Stimulated activated effector memory CD8-positive, alpha-beta T cell treated with anti-CD3 and anti-CD28 coated beads, Interleukin-12 subunit alpha, Interleukin-12 subunit beta, amount 100 ng/mL, for 72 hours (primary cell): Measurements from ENCODE around the gene PCBP1.
"Not testable (repeated sequence)": the region's sequence is repeated elsewhere in the genome, so short reads cannot be mapped to it uniquely, and the experiment has no call there.

ENCODE experiments used
- ATAC-seq: fragments of 150-1000 bp; cut with Tn5 transposase; 2 replicates; pipeline ENCODE4 v1.10.0; 2021
- DNase-seq, 2 donors: peaks; one replicate each; pipeline ENCODE4 v3.0.0; 2021 to 2022; ENCODE audit warnings: low spot score in 2 of 2
- H3K27ac Mint-ChIP-seq: one replicate; pipeline ENCODE4 v1.8.0; 2022; ENCODE audit warnings: mild to moderate bottlenecking, mixed read lengths
- H3K36me3 Mint-ChIP-seq: one replicate; pipeline ENCODE4 v1.8.0; 2022; ENCODE audit warnings: mild to moderate bottlenecking, mixed read lengths
- H3K4me1 Mint-ChIP-seq: one replicate; pipeline ENCODE4 v1.8.0; 2022; ENCODE audit warnings: mixed read lengths
- H3K4me3 Mint-ChIP-seq: one replicate; pipeline ENCODE4 v1.8.0; 2022; ENCODE audit warnings: mild to moderate bottlenecking, mixed read lengths
- H3K9me3 Mint-ChIP-seq: one replicate; pipeline ENCODE4 v1.8.0; 2022; ENCODE audit warnings: mixed read lengths

The PCBP1 gene

DNA sequence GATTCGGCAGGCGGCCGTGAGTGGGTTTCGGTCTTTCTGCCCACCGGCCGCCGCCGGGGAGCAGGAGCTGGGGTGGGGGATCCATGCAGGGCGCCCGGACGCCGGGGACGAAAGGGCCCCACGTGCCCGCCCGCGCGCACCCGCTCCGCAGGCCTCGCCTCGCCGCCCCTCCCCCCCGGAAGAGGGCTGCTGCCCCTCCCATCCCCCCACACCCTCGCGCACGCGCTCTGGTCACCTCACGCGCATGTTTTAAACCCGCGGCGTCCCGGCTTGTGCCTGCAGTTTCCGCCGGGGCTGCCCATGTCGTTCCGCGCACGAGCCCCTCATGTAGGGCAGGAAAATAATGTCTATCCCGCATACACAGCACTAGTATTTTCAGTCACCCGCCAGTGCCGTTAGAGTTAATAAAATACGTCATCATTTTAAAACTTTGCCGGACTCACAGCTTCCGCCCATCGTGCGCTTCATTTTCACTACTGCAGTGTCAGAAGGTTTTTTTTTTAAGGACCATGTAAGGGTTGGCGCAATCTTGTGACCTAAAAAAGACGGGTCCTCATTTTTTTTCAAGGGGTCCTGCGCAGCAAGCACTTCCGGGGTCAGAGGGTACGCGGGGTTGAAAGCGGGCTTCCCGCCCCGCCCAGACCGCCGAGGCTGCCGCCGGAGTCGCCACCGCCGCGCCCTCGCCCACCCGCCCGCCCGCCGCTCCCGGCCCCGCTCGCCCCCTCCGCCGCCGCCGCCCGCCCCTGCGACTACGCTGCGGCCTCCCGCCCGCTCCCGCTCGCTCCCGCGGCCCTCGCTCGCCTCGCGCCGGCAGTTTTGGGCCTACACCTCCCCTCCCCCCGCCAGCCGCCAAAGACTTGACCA lies at the start of gene PCBP1:
PCBP1 (plus strand) TSS at position 640 of the 864 bp plus-strand sequence. CDS start 267 bp downstream, outside the sequence.
- ATAC-seq (peak; percentile 72), DNase-seq (peak; percentile 98 to 99)
- H3K9me3 Mint-ChIP-seq = no peaks in the 10 kb centered on the region
- peak within 1 kb of the TSS; percentile 93 for H3K4me3 Mint-ChIP-seq
- H3K36me3 Mint-ChIP-seq = peaks cover 83% of the 10 kb centered on the region
- H3K4me1 Mint-ChIP-seq = peaks cover 62% of the 10 kb centered on the region
- H3K27ac Mint-ChIP-seq = peak within 1 kb of the TSS; percentile 100

GRCh38 chr2:70039366-70039765 lies 47.9 kb upstream of the PCBP1 start:
- no peak for DNase-seq
- H3K4me1 Mint-ChIP-seq = peaks cover 71% of the 10 kb centered on the region
- H3K4me3 Mint-ChIP-seq = no peak overlapping the region
- no peak overlapping the region for H3K27ac Mint-ChIP-seq
- no peak for ATAC-seq
- H3K9me3 Mint-ChIP-seq = peaks cover 2% of the 10 kb centered on the region
- peaks cover 12% of the 10 kb centered on the region for H3K36me3 Mint-ChIP-seq

GRCh38 chr2:70041663-70042062 lies 45.6 kb upstream of the PCBP1 start:
- H3K4me3 Mint-ChIP-seq = no peak overlapping the region
- peaks cover 2% of the 10 kb centered on the region for H3K9me3 Mint-ChIP-seq
- no peak for ATAC-seq
- H3K27ac Mint-ChIP-seq = peak overlapping the region; percentile 88
- no peak for DNase-seq
- H3K4me1 Mint-ChIP-seq = peaks cover 74% of the 10 kb centered on the region
- H3K36me3 Mint-ChIP-seq = peaks cover 18% of the 10 kb centered on the region

DNA sequence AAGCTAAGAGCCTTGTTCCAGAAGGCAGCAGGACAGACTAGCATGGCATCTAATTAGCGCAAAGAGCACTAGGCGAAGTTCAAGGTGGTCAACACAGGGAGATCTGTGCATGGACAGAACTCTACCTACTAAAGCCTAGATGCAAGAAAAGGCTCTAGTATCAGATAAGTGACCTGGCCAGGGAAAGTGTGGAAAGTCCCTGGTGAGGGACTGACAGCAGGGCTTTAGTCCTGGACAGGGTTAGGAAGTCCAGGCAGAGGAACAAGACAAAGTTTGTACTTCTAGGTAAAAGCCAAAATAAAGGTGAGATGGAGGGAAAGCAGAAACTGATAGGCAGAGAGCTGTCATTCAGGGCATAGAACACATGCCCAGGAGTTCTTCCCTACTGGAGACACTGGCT lies 45.0 kb upstream of the PCBP1 start:
- H3K27ac Mint-ChIP-seq = peak overlapping the region; percentile 92
- peaks cover 2% of the 10 kb centered on the region for H3K9me3 Mint-ChIP-seq
- H3K4me3 Mint-ChIP-seq = peak overlapping the region; percentile 57
- ATAC-seq (no peak), DNase-seq (no peak)
- H3K36me3 Mint-ChIP-seq = peaks cover 23% of the 10 kb centered on the region
- peaks cover 76% of the 10 kb centered on the region for H3K4me1 Mint-ChIP-seq

- peak; percentile 96 for ATAC-seq
- peaks cover 74% of the 10 kb centered on the region for H3K4me1 Mint-ChIP-seq
- H3K36me3 Mint-ChIP-seq = peaks cover 34% of the 10 kb centered on the region
- H3K27ac Mint-ChIP-seq = peak overlapping the region; percentile 92
- H3K9me3 Mint-ChIP-seq = peaks cover 2% of the 10 kb centered on the region
- DNase-seq = peak; percentile 26 to 81
- peak overlapping the region; percentile 57 for H3K4me3 Mint-ChIP-seq
Observed at GRCh38 chr2:70043252-70043875, 43.9 kb upstream of the PCBP1 start.

- H3K9me3 Mint-ChIP-seq = no peaks in the 10 kb centered on the region
- H3K4me1 Mint-ChIP-seq = peaks cover 73% of the 10 kb centered on the region
- H3K4me3 Mint-ChIP-seq = peak overlapping the region; percentile 57
- H3K36me3 Mint-ChIP-seq = peaks cover 39% of the 10 kb centered on the region
- ATAC-seq (no peak), DNase-seq (no peak)
- H3K27ac Mint-ChIP-seq = peak overlapping the region; percentile 92
Observed at GRCh38 chr2:70044290-70045040, 42.8 kb upstream of the PCBP1 start.

DNA sequence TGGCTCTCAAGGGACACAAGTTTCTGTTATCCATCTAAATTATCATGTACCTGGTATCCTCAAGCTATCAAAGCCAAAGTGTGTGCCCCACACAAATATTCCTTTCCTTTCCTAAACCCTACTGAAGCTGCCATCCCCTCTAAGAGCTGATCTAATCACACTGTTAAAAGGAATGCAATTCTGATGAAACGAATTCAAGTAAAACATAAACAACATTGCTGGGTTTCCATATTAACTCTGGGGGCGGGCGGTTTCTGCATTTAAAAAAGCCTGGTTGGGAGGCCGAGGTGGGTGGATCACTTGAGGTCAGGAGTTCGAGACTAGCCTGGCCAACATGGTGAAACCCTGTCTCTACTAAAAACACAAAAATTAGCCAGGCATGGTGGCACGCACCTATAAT lies 41.9 kb upstream of the PCBP1 start:
- Mint-ChIP-seq H3K4me3 (no peak overlapping the region), H3K36me3 (peaks cover 49% of the 10 kb centered on the region), H3K9me3 (no peaks in the 10 kb centered on the region), H3K4me1 (peaks cover 68% of the 10 kb centered on the region), H3K27ac (peak overlapping the region; percentile 92)
- ATAC-seq (no peak), DNase-seq (no peak)

DNA sequence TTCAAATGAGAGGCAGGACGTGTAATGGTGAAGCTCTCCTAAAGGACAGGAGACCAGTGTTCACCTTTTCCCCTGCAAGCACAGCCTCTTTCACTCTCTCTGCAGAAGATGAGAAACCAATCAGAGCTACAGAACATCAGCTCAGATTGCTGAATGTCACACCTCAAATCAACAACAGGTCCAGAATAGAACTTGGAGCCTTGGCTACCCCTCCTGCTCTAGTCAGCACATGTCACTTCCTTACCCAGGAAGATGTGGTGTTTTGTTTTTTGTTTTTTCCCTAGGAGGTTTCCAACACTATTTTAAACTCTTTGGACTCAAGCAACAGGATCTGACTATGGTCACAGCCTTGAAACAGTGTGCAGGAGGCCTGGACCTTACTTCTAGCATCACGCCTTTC lies 41.3 kb upstream of the PCBP1 start:
- ATAC-seq (no peak), DNase-seq (no peak)
- H3K9me3 Mint-ChIP-seq = no peaks in the 10 kb centered on the region
- peak overlapping the region; percentile 92 for H3K27ac Mint-ChIP-seq
- peaks cover 54% of the 10 kb centered on the region for H3K36me3 Mint-ChIP-seq
- H3K4me1 Mint-ChIP-seq = peaks cover 68% of the 10 kb centered on the region
- H3K4me3 Mint-ChIP-seq = no peak overlapping the region

DNA sequence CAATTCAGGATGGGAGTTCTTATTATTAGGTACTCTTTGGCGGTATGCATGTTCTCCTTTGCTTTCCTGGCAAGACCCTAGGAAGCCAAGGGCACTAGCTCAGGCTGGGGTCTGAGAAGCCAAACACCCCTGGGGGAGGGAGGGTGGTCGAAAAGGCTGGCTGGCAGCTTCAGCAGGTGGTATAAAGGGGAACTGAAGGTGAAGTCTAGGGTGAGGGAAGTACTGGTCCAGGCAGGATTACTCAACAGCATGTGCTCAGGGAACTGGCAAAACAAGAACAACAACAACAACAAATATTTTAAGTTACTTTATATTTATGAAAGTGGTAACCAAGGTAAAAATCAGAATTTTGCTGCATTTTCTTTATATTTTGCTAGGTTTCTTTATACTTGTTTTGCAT lies 40.7 kb upstream of the PCBP1 start:
- Mint-ChIP-seq H3K9me3 (no peaks in the 10 kb centered on the region), H3K36me3 (peaks cover 60% of the 10 kb centered on the region), H3K4me1 (peaks cover 62% of the 10 kb centered on the region), H3K27ac (peak overlapping the region; percentile 92), H3K4me3 (no peak overlapping the region)
- ATAC-seq (no peak), DNase-seq (no peak)

- H3K27ac Mint-ChIP-seq = peak overlapping the region; percentile 92
- H3K9me3 Mint-ChIP-seq = no peaks in the 10 kb centered on the region
- ATAC-seq (no peak), DNase-seq (no peak)
- H3K36me3 Mint-ChIP-seq = peaks cover 65% of the 10 kb centered on the region
- no peak overlapping the region for H3K4me3 Mint-ChIP-seq
- peaks cover 56% of the 10 kb centered on the region for H3K4me1 Mint-ChIP-seq
Observed at GRCh38 chr2:70047451-70047850, 39.8 kb upstream of the PCBP1 start.

DNA sequence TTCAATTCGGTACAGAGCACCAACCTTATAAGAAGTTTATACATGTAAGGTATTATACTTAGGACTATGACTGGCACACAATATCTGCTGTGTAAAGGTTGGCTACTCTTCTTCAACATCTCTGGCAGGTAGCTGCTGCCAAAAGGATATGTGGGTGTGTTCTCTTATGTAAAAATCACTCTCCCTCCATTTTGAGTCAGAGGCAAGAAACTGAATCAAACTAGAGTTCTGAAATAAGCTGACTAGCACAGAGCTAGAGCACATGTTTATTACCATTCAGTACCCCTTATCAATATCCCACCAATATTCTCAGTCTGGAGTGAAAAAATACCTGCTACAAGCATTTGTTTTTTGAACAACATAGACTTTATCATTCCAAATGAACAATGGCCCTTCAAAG lies 38.0 kb upstream of the PCBP1 start:
- H3K4me1 Mint-ChIP-seq = peaks cover 38% of the 10 kb centered on the region
- H3K9me3 Mint-ChIP-seq = no peaks in the 10 kb centered on the region
- peaks cover 75% of the 10 kb centered on the region for H3K36me3 Mint-ChIP-seq
- no peak overlapping the region for H3K4me3 Mint-ChIP-seq
- H3K27ac Mint-ChIP-seq = peak overlapping the region; percentile 4
- peak; percentile 46 for ATAC-seq
- DNase-seq = no peak

- Mint-ChIP-seq H3K36me3 (peaks cover 86% of the 10 kb centered on the region), H3K4me1 (peaks cover 23% of the 10 kb centered on the region), H3K9me3 (no peaks in the 10 kb centered on the region), H3K27ac (no peak overlapping the region), H3K4me3 (no peak overlapping the region)
- no peak for DNase-seq
- ATAC-seq = no peak
Observed at GRCh38 chr2:70050631-70051425, 36.4 kb upstream of the PCBP1 start.

GRCh38 chr2:70055259-70055658 lies 32.0 kb upstream of the PCBP1 start:
- H3K4me1 Mint-ChIP-seq, ATAC-seq, H3K4me3 Mint-ChIP-seq, H3K9me3 Mint-ChIP-seq, H3K27ac Mint-ChIP-seq, DNase-seq: not testable (repeated sequence)
- peaks cover 94% of the 10 kb centered on the region for H3K36me3 Mint-ChIP-seq

DNA sequence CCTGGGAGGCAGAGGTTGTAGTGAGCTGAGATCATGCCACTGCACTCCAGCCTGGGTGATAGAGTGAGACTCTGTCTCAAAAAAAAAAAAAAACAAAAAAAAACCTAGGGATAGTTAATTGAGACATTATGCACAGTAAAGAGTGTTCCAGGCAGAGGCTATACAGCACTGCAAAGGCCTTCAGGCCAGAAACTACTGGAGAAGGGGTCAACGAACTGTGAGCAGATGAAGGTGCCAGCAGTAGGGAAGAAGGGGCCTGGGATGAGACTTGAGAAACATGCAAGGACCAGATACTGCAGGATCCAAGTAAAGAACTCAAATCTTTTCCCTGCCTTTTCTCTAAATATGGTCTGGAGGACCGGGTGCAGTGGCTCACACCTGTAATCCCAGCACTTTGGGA lies 26.0 kb upstream of the PCBP1 start:
- no peak overlapping the region for H3K4me3 Mint-ChIP-seq
- no peak for ATAC-seq

GRCh38 chr2:70062270-70062669 lies 25.0 kb upstream of the PCBP1 start:
- no peak overlapping the region for H3K4me3 Mint-ChIP-seq
- no peak for DNase-seq
- ATAC-seq = no peak
- H3K9me3 Mint-ChIP-seq = no peaks in the 10 kb centered on the region
- H3K36me3 Mint-ChIP-seq = peaks cover 97% of the 10 kb centered on the region
- H3K4me1 Mint-ChIP-seq = peaks cover 14% of the 10 kb centered on the region
- H3K27ac Mint-ChIP-seq = peak overlapping the region; percentile 55

More for the DNA sequence above, 26.0 kb upstream of the PCBP1 start:
- DNase-seq = no peak
- Mint-ChIP-seq H3K36me3 (peaks cover 96% of the 10 kb centered on the region), H3K9me3 (no peaks in the 10 kb centered on the region), H3K4me1 (peaks cover 6% of the 10 kb centered on the region), H3K27ac (peak overlapping the region; percentile 34)
